PC-9 (cell line): ENCODE measurements around the gene ACAD8.

Experiments used
- EZH2 ChIP-seq: fragments of 200-600 bp; sonication (generic); IDR thresholded peaks from 2 replicates; pipeline ENCODE4 v1.8.0; 2017; ENCODE audit warnings: antibody characterized with exemption, low read depth
- TF ChIP-seq, protein P1 (sequence below): fragments of 200-600 bp; sonication (generic); conservative IDR thresholded peaks from 2 replicates; pipeline ENCODE4 v1.6.1; 2017; ENCODE audit warnings: mixed run types, antibody characterized with exemption, mild to moderate bottlenecking, moderate library complexity

DNA sequence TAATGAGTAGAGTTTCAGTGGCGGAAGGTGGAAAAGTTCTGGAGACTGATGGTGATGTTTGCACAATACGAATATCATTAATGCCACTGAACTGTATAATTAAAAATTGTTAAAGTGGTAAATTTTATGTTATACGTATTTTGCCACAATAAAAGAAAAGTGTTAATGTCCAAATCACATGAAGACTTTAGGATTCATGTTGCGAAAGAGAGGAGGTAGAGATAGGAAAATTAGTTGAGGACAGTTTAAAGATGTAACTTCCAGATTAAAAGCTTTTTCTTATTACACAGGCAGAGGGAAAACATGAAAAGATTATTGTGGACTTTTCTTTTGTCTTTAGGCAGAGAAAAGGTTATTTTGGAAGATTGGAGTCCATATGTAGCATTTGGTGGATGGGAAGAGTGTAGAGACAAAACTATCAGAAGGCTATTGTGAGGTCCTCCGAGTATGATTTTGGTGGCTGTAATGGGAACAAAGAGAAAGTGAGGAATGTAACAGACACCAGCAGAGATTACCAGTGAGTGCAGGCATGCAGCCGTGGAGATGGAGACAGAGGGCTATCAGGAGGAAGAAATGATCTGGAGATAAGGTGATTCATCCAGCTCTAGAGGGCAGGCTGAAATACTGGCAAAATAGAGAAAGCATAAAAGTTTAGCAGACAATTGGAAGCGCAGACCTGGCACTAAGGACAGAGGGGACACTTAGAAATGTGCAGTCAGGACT, 16.4 kb upstream of the ACAD8 start:
- TF ChIP-seq, protein P1, sequence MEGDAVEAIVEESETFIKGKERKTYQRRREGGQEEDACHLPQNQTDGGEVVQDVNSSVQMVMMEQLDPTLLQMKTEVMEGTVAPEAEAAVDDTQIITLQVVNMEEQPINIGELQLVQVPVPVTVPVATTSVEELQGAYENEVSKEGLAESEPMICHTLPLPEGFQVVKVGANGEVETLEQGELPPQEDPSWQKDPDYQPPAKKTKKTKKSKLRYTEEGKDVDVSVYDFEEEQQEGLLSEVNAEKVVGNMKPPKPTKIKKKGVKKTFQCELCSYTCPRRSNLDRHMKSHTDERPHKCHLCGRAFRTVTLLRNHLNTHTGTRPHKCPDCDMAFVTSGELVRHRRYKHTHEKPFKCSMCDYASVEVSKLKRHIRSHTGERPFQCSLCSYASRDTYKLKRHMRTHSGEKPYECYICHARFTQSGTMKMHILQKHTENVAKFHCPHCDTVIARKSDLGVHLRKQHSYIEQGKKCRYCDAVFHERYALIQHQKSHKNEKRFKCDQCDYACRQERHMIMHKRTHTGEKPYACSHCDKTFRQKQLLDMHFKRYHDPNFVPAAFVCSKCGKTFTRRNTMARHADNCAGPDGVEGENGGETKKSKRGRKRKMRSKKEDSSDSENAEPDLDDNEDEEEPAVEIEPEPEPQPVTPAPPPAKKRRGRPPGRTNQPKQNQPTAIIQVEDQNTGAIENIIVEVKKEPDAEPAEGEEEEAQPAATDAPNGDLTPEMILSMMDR: no peak
- no peak for TF ChIP-seq EZH2
